ENCODE results near the gene IDE.

IDE gene

DNA sequence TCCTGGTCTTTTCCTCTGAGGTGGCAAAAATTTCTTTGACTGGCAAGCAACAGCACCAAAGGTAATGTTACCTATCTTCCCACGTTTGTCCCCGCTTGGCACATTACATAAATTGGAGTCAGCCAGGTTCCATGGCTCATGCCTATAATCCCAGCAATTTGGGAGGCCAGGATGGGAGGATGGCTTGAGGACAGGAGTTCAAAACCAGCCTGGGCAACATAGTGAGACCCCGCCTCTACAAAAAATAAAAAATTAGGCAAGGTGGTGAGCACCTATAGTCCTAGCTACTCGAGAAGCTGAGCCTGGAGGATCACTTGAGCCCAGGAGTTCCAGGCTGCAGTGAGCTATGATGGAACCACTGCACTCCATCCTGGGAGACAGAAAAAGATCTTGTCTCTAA, 139.5 kb downstream of the IDE start:
- TF ChIP-seq, protein P1, sequence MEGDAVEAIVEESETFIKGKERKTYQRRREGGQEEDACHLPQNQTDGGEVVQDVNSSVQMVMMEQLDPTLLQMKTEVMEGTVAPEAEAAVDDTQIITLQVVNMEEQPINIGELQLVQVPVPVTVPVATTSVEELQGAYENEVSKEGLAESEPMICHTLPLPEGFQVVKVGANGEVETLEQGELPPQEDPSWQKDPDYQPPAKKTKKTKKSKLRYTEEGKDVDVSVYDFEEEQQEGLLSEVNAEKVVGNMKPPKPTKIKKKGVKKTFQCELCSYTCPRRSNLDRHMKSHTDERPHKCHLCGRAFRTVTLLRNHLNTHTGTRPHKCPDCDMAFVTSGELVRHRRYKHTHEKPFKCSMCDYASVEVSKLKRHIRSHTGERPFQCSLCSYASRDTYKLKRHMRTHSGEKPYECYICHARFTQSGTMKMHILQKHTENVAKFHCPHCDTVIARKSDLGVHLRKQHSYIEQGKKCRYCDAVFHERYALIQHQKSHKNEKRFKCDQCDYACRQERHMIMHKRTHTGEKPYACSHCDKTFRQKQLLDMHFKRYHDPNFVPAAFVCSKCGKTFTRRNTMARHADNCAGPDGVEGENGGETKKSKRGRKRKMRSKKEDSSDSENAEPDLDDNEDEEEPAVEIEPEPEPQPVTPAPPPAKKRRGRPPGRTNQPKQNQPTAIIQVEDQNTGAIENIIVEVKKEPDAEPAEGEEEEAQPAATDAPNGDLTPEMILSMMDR (conservative IDR thresholded peaks at IDR 0.05; ENCODE audit: control insufficient read depth, insufficient read depth, low read depth, low read length) = no peak
- no peak for DNase-seq (ENCODE audit: low read depth)
- H3K4me3 ChIP-seq (ENCODE audit: control insufficient read depth, low read depth, low read length) = no peak overlapping the region

DNA sequence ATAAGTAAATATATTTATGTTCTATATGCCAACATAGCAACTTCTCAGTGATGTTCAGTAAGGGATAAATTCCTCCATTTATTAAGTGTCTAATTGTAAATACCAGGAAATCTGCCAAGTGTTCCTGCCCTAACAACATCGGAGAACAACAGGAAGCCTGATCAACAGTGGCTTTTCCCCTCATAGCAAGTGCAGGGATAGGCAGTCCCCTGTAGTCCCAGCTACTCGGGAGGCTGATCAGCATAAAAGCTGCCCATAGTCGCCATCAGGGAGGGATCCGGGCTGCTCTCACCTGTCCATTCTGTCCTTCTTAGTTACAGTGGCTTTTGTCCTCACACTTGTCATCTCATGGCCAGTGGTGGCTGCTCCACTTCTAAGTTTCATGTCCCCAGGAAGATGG, 141.3 kb downstream of the IDE start:
- no peak for DNase-seq (ENCODE audit: low read depth)
- H3K4me3 ChIP-seq (ENCODE audit: control insufficient read depth, low read depth, low read length) = no peak overlapping the region
- TF ChIP-seq, protein P1 (conservative IDR thresholded peaks at IDR 0.05; ENCODE audit: control insufficient read depth, insufficient read depth, low read depth, low read length) = no peak

DNA sequence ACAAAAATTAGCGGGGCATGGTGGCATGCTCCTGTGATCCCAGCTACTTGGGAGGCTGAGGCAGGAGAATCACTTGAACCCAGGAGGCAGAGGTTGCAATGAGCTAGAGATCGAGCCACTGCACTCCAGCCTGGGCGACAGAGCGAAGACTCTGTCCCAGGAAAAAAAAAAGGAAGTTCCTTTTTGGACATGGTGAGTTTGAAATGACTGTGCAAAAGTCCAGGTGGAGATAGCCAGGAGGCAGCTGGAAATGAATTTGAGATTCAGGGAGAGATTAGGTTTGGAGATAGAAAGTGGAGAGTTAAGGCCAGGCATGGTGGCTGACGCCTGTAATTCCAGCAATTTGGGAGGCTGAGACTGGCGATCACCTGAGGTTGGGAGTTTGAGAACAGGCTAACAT, 143.8 kb downstream of the IDE start:
- H3K4me3 ChIP-seq (ENCODE audit: control insufficient read depth, low read depth, low read length) = no peak overlapping the region
- no peak for DNase-seq (ENCODE audit: low read depth)
- TF ChIP-seq, protein P1 (conservative IDR thresholded peaks at IDR 0.05; ENCODE audit: control insufficient read depth, insufficient read depth, low read depth, low read length) = no peak

DNA sequence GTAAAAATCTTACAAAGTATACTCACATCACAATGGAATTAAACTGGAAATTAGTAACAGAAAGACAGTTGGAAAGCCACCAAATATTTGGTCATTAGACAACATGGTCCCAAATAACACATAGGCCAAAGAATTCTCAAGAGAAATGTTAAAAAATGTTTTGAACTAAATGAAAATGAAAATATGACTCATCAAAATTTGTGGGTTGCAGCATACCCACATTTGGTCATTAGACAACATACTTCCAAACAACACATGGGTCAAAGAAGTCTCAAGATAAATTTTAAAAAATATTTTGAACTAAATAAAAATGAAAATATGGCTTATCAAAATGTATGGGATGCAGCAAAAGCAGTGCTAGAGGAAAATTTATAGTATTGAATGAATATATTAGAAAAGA, 152.3 kb downstream of the IDE start:
- TF ChIP-seq, protein P1 (conservative IDR thresholded peaks at IDR 0.05; ENCODE audit: control insufficient read depth, insufficient read depth, low read depth, low read length) = no peak
- no peak for DNase-seq (ENCODE audit: low read depth)
- H3K4me3 ChIP-seq (ENCODE audit: control insufficient read depth, low read depth, low read length) = no peak overlapping the region

DNA sequence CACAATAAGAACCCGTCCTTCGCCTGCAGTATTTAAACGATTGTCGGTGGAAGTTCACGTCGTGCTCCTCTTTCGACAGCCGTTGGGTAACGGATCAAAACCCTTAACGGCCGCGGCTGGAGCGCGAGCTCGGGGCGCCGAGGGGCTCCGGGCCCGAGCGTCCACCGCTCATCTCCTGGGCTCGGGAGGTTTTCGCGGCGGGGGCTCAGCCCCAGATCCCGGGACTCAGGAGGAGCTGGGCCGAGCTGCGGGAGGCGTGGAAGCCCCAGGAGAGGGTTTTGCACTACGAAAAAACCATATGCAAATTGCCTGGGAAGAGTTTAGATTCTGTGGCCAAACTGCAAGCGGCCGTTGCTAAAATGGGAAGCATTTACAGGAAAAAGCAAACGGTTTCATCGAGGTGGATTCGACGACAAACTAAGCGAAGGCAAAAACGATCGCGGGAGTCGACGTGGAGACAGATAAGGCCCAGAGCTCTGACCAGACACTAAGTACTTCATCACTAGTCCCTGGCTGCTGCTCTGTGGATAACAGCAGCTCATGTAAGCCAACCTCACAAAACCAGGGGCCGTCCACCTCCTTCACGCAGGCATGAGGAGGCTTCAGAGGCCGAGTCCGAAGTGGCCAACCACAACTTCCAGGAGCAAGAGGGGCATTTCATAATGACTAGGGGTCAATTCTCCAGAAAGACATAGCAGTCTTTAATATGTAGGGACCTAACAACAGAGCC, 153.2 kb downstream of the IDE start:
- TF ChIP-seq, protein P1 (conservative IDR thresholded peaks at IDR 0.05; ENCODE audit: control insufficient read depth, insufficient read depth, low read depth, low read length) = no peak
- H3K4me3 ChIP-seq (ENCODE audit: control insufficient read depth, low read depth, low read length) = peak overlapping the region; percentile 20
- DNase-seq (ENCODE audit: low read depth) = no peak

DNA sequence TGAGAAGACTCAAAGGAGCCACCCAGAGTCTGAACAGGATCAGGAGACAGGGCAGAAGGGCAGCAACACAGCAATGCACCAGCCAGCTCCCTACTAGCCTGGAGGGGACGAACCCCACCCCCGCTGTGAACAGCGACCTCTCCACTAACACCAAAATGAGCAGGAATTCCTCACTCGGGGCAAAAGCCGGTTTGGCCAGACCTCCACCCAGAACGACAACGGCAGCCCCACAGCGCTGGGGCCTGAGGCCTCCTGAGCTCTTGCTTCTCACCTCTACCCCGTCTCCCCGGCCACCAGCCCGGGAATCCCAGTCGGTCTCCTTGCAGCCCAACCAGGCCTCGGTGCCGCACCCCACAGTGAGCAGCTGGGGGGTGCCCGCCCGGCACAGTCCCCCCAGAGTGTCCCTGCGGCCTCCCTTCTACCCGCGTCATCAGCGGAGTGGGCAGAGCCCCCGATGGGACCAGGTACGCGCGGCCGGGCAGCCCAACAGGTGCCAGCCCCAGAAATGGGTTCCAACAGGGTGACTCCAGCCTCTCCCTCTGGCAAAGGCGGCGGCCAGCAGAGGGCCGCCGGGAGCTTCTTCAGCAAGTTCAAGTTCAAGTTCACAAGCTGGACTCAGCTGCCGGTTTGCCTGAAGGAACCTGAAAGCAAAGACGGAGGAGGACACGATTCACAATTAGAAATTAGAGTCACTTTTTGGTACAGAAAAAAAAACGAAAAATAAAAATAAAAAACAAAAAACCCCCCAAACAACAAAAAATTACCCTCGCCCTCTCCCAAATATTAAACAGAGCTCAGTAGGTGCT, 153.9 kb downstream of the IDE start:
- peak; percentile 40 for DNase-seq (ENCODE audit: low read depth)
- TF ChIP-seq, protein P1 (conservative IDR thresholded peaks at IDR 0.05; ENCODE audit: control insufficient read depth, insufficient read depth, low read depth, low read length) = peak; percentile 45
- peak overlapping the region; percentile 20 for H3K4me3 ChIP-seq (ENCODE audit: control insufficient read depth, low read depth, low read length)
